ENCODE measurements around the gene PLEKHO2. TPM values are rescaled to one million over a fixed set of nuclear protein-coding genes. Genes with fewer than 3 reads are reported as not detected.

PLEKHO2 gene
- total and polyA plus RNA-seq, 2 experiments from 2014 or later: 9.0 to 29.4 TPM

- Mint-ChIP-seq H3K4me3 (no peak overlapping the region), H3K27ac (no peak overlapping the region), H3K9me3 (peaks cover 10% of the 10 kb centered on the region; the same call in 2 of the 3 replicates), H3K27me3 (ENCODE audit: insufficient read depth, low read depth, poor library complexity) (peaks cover 21% of the 10 kb centered on the region), H3K36me3 (ENCODE audit: low read depth) (peaks cover 16% of the 10 kb centered on the region), H3K4me1 (peaks cover 24% of the 10 kb centered on the region)
- TF ChIP-seq ZNF462 (CRISPR knock-in tag; IDR thresholded peaks at IDR 0.05): no peak
- Histone ChIP-seq H3K4me1 (ENCODE audit: insufficient read depth) (peaks cover 18% of the 10 kb centered on the region), H3K9me2 (ENCODE audit: insufficient read depth) (no peaks in the 10 kb centered on the region), H4K20me1 (replicated peaks; ENCODE audit: insufficient read depth) (no peaks in the 10 kb centered on the region), H3F3A (replicated peaks; ENCODE audit: low read depth) (peaks cover 6% of the 10 kb centered on the region; the same call in 1 of the 2 replicates), H3K27ac (ENCODE audit: low read depth) (no peak overlapping the region), H3K36me3 (ENCODE audit: insufficient read depth) (peaks cover 4% of the 10 kb centered on the region; the same call in 1 of the 2 replicates), H2AFZ (no peak overlapping the region), H3K79me2 (replicated peaks; ENCODE audit: insufficient read depth) (no peaks in the 10 kb centered on the region), H3K4me2 (no peak overlapping the region), H3K4me3 (no peak overlapping the region), H3K27me3 (ENCODE audit: insufficient read depth) (no peaks in the 10 kb centered on the region)
- no peak for DNase-seq (ENCODE audit: low spot score)
- ATAC-seq: no peak
These were observed 38.2 kb upstream of the PLEKHO2 start for GRCh38 chr15:64803526-64803925.

- DNase-seq (ENCODE audit: low spot score): no peak
- TF ChIP-seq EZH2 (IDR thresholded peaks at IDR 0.05; ENCODE audit: low read depth, unreplicated experiment) (no peak), ZNF114 (CRISPR knock-in tag; IDR thresholded peaks at IDR 0.05) (no peak), REST (IDR thresholded peaks at IDR 0.05; ENCODE audit: unreplicated experiment) (no peak), NANOG (IDR thresholded peaks at IDR 0.05; ENCODE audit: borderline replicate concordance) (no peak), STAT1 (IDR thresholded peaks at IDR 0.05; ENCODE audit: unreplicated experiment) (no peak), CTCF (conservative IDR thresholded peaks at IDR 0.05; ENCODE audit: low read depth in 2 of 2) (no peak), EZH2phosphoT487 (IDR thresholded peaks at IDR 0.05; ENCODE audit: unreplicated experiment) (no peak)
These were observed 37.1 kb upstream of the PLEKHO2 start for GRCh38 chr15:64804619-64805018.

More at GRCh38 chr15:64804619-64805018, 37.1 kb upstream of the PLEKHO2 start:
- H3K4me1 ChIP-seq (ENCODE audit: insufficient read depth): peaks cover 24% of the 10 kb centered on the region
- no peak overlapping the region for H3K27ac ChIP-seq (ENCODE audit: low read depth)
- H3F3A ChIP-seq (replicated peaks; ENCODE audit: low read depth): peaks cover 13% of the 10 kb centered on the region
- H3K4me3 ChIP-seq: no peak overlapping the region
- peaks cover 10% of the 10 kb centered on the region; the same call in 2 of the 3 replicates for H3K9me3 Mint-ChIP-seq
- H3K27me3 ChIP-seq (ENCODE audit: insufficient read depth): no peaks in the 10 kb centered on the region
- no peaks in the 10 kb centered on the region for H3K79me2 ChIP-seq (replicated peaks; ENCODE audit: insufficient read depth)
- H3K4me2 ChIP-seq: no peak overlapping the region
- no peaks in the 10 kb centered on the region for H3K9me2 ChIP-seq (ENCODE audit: insufficient read depth)
- peaks cover 13% of the 10 kb centered on the region for H3K36me3 Mint-ChIP-seq (ENCODE audit: low read depth)
- H3K36me3 ChIP-seq (ENCODE audit: insufficient read depth): peaks cover 4% of the 10 kb centered on the region; the same call in 1 of the 2 replicates
- no peak overlapping the region for H3K27ac Mint-ChIP-seq
- no peak for ATAC-seq
- no peaks in the 10 kb centered on the region for H4K20me1 ChIP-seq (replicated peaks; ENCODE audit: insufficient read depth)
- H2AFZ ChIP-seq: no peak overlapping the region
- peaks cover 33% of the 10 kb centered on the region for H3K4me1 Mint-ChIP-seq
- H3K27me3 Mint-ChIP-seq (ENCODE audit: insufficient read depth, low read depth, poor library complexity): peaks cover 26% of the 10 kb centered on the region
- no peak overlapping the region for H3K4me3 Mint-ChIP-seq
